HL-60 (cell line): ENCODE results near the gene PFDN6.
A peak's percentile ranks its signal among the peaks of the same experiment; 100 is the strongest.

ENCODE experiments used
- CTCF ChIP-seq: IDR thresholded peaks from one replicate; pipeline ENCODE4 v1.5.1; 2011; ENCODE audit warnings: low read length, control low read depth, inconsistent platforms; ENCODE audit not compliant: insufficient read depth
- GABPA ChIP-seq: IDR thresholded peaks from 2 replicates; pipeline ENCODE4 v1.6.1; 2012; ENCODE audit warnings: low read depth
- POLR2AphosphoS5 ChIP-seq: IDR thresholded peaks from 2 replicates; pipeline ENCODE4 v1.6.1; 2012; ENCODE audit warnings: low read depth
- REST ChIP-seq: IDR thresholded peaks from 2 replicates; pipeline ENCODE4 v1.6.1; 2012; ENCODE audit warnings: low read depth; ENCODE audit not compliant: insufficient replicate concordance
- SPI1 ChIP-seq: IDR thresholded peaks from 2 replicates; pipeline ENCODE4 v1.6.1; 2012; ENCODE audit warnings: low read depth, mild to moderate bottlenecking, borderline replicate concordance

GRCh38 chr6:33297956-33298772, 8.8 kb downstream of the PFDN6 start:
- TF ChIP-seq CTCF (no peak), POLR2AphosphoS5 (peak; percentile 75; the same call in 1 of the 2 replicates), SPI1 (no peak), GABPA (no peak), REST (no peak)
